Measurements from ENCODE around the gene LOXL1.

- TF ChIP-seq, protein P1, sequence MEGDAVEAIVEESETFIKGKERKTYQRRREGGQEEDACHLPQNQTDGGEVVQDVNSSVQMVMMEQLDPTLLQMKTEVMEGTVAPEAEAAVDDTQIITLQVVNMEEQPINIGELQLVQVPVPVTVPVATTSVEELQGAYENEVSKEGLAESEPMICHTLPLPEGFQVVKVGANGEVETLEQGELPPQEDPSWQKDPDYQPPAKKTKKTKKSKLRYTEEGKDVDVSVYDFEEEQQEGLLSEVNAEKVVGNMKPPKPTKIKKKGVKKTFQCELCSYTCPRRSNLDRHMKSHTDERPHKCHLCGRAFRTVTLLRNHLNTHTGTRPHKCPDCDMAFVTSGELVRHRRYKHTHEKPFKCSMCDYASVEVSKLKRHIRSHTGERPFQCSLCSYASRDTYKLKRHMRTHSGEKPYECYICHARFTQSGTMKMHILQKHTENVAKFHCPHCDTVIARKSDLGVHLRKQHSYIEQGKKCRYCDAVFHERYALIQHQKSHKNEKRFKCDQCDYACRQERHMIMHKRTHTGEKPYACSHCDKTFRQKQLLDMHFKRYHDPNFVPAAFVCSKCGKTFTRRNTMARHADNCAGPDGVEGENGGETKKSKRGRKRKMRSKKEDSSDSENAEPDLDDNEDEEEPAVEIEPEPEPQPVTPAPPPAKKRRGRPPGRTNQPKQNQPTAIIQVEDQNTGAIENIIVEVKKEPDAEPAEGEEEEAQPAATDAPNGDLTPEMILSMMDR (IDR thresholded peaks at IDR 0.05) = no peak
- TF ChIP-seq POLR2A (IDR thresholded peaks at IDR 0.05) = no peak
Measured at GRCh38 chr15:73928241-73928579, 1.9 kb downstream of the LOXL1 start.

Measured in body of pancreas (tissue), 4 donors.